IMR-90 (cell line): Measurements from ENCODE around the gene DALRD3. TPM values are rescaled to one million over a fixed set of nuclear protein-coding genes. Genes with fewer than 3 reads are reported as not detected.

Experiments
- ATAC-seq: fragments of 200-7000 bp; cut with Tn5 transposase; 2 replicates; pipeline ENCODE4 v1.9.1; 2020; ENCODE audit warnings: low read depth, mild to moderate bottlenecking, moderate library complexity
- BruUV-seq: library from RNA; stranded (reverse); fragments of 400-500 nt; replicated peaks from 2 replicates; lab custom pipeline; 2021; lab: Mats Ljungman, UMichigan
- CTCF ChIA-PET: fragments of 300-600 bp; formaldehyde crosslinking; extraction: SDS; loops from one replicate; lab custom pipeline; 2021; ENCODE audit warnings: antibody characterized with exemption; lab: Yijun Ruan, JAX
- POLR2A ChIA-PET: fragments of 300-600 bp; sonication (Branson Sonifier 250); formaldehyde crosslinking; loops from one replicate; lab custom pipeline; 2022; ENCODE audit warnings: antibody characterized with exemption; ENCODE audit not compliant: unreplicated experiment; lab: Charles Lee
- DNase-seq: peaks from one replicate; pipeline ENCODE4 v3.0.0; 2013
- H2AFZ ChIP-seq: replicated peaks from 2 replicates; pipeline ENCODE3; 2013; ENCODE audit warnings: low read length, mild to moderate bottlenecking; ENCODE audit not compliant: poor library complexity
- H2AK5ac ChIP-seq: 2 replicates; pipeline ENCODE4 v1.6.1; 2013; ENCODE audit warnings: low read depth, low read length, inconsistent platforms
- H2AK9ac ChIP-seq: replicated peaks from 2 replicates; pipeline ENCODE3; 2013; ENCODE audit warnings: mild to moderate bottlenecking, low read depth, low read length, moderate library complexity; ENCODE audit not compliant: poor library complexity
- H2BK120ac ChIP-seq: 2 replicates; pipeline ENCODE4 v1.6.1; 2013; ENCODE audit warnings: low read depth, low read length, inconsistent platforms
- H2BK15ac ChIP-seq: 3 replicates; pipeline ENCODE4 v1.6.1; 2013; ENCODE audit warnings: low read depth, low read length, inconsistent platforms
- H2BK20ac ChIP-seq: 2 replicates; pipeline ENCODE4 v1.6.1; 2013; ENCODE audit warnings: low read depth, mild to moderate bottlenecking, inconsistent platforms, low read length, moderate library complexity
- H2BK5ac ChIP-seq: 2 replicates; pipeline ENCODE4 v1.6.1; 2013; ENCODE audit warnings: mild to moderate bottlenecking, low read depth, low read length, inconsistent platforms; ENCODE audit not compliant: poor library complexity, severe bottlenecking
- H3K14ac ChIP-seq: replicated peaks from 2 replicates; pipeline ENCODE4 v1.6.1; 2013; ENCODE audit warnings: low read depth, low read length, inconsistent platforms
- H3K18ac ChIP-seq: 2 replicates; pipeline ENCODE4 v1.6.1; 2013; ENCODE audit warnings: low read depth, low read length, control low read depth
- H3K23ac ChIP-seq: 2 replicates; pipeline ENCODE4 v1.6.1; 2013; ENCODE audit warnings: low read depth, low read length, inconsistent platforms
- H3K27ac ChIP-seq: 2 replicates; pipeline ENCODE4 v1.5.1; 2013; ENCODE audit warnings: mild to moderate bottlenecking, control low read depth, low read length; ENCODE audit not compliant: insufficient read depth
- H3K27me3 ChIP-seq: 2 replicates; pipeline ENCODE4 v1.6.1; 2013; ENCODE audit warnings: low read length; ENCODE audit not compliant: control insufficient read depth, insufficient read depth
- H3K36me3 ChIP-seq: 2 replicates; pipeline ENCODE4 v1.6.1; 2013; ENCODE audit warnings: low read length, mixed read lengths; ENCODE audit not compliant: control insufficient read depth, insufficient read depth
- H3K4ac ChIP-seq: 2 replicates; pipeline ENCODE4 v1.6.1; 2013; ENCODE audit warnings: low read depth, low read length, inconsistent platforms
- H3K4me1 ChIP-seq: 2 replicates; pipeline ENCODE4 v1.6.1; 2013; ENCODE audit warnings: low read length, mixed read lengths; ENCODE audit not compliant: control insufficient read depth, insufficient read depth
- H3K4me2 ChIP-seq: 2 replicates; pipeline ENCODE4 v1.6.1; 2013; ENCODE audit warnings: low read depth, mild to moderate bottlenecking, control low read depth, low read length, moderate library complexity
- H3K4me3 ChIP-seq: 2 replicates; pipeline ENCODE4 v1.5.1; 2013; ENCODE audit warnings: low read depth, mild to moderate bottlenecking, control low read depth, low read length, moderate library complexity; ENCODE audit not compliant: insufficient read depth
- H3K56ac ChIP-seq: 2 replicates; pipeline ENCODE4 v1.6.1; 2013; ENCODE audit warnings: low read length, inconsistent platforms; ENCODE audit not compliant: insufficient read depth; ENCODE audit errors: extremely low read depth
- H3K79me1 ChIP-seq, 2 experiments: 2 replicates each; pipeline ENCODE4 v1.6.1; 2013; ENCODE audit warnings: low read length in 2 of 2, inconsistent platforms in 1 of 2, low read depth in 1 of 2
- H3K9ac ChIP-seq: 2 replicates; pipeline ENCODE4 v1.6.1; 2013; ENCODE audit warnings: low read depth, low read length, control low read depth
- H3K9me1 ChIP-seq: 2 replicates; pipeline ENCODE4 v1.6.1; 2013; ENCODE audit warnings: low read length, inconsistent platforms; ENCODE audit not compliant: insufficient read depth
- H3K9me3 ChIP-seq: 2 replicates; pipeline ENCODE4 v1.6.1; 2013; ENCODE audit warnings: low read length; ENCODE audit not compliant: control insufficient read depth, insufficient read depth
- H4K20me1 ChIP-seq: 2 replicates; pipeline ENCODE4 v1.6.1; 2013; ENCODE audit warnings: low read length, inconsistent platforms; ENCODE audit not compliant: insufficient read depth
- H4K5ac ChIP-seq: 2 replicates; pipeline ENCODE4 v1.6.1; 2013; ENCODE audit warnings: mild to moderate bottlenecking, low read depth, low read length, control low read depth
- H4K8ac ChIP-seq, 2 experiments: 2 replicates each; pipeline ENCODE4 v1.6.1; 2013; ENCODE audit warnings: low read depth in 2 of 2, low read length in 2 of 2, control low read depth in 1 of 2, inconsistent platforms in 1 of 2
- H4K91ac ChIP-seq: 2 replicates; pipeline ENCODE4 v1.6.1; 2013; ENCODE audit warnings: low read depth, low read length, inconsistent platforms; ENCODE audit not compliant: insufficient read depth
- BHLHE40 ChIP-seq: fragments of 150-350 bp; IDR thresholded peaks from 2 replicates; pipeline ENCODE4 v1.6.1; 2016; ENCODE audit warnings: mild to moderate bottlenecking, low read depth, low read length
- FOS ChIP-seq: fragments of 150-350 bp; IDR thresholded peaks from 2 replicates; pipeline ENCODE4 v1.6.1; 2016; ENCODE audit warnings: low read depth, low read length
- MAFK ChIP-seq: IDR thresholded peaks from 2 replicates; pipeline ENCODE4 v1.6.1; 2012; ENCODE audit warnings: low read depth, low read length, improper control_type of control experiment
- MAZ ChIP-seq: IDR thresholded peaks from 2 replicates; pipeline ENCODE4 v1.6.1; 2012; ENCODE audit warnings: low read depth, mild to moderate bottlenecking, low read length, improper control_type of control experiment, moderate library complexity, borderline replicate concordance
- MXI1 ChIP-seq: IDR thresholded peaks from 2 replicates; pipeline ENCODE4 v1.6.1; 2012; ENCODE audit warnings: low read depth, mild to moderate bottlenecking, low read length, moderate library complexity, borderline replicate concordance
- NFE2L2 ChIP-seq: fragments of 150-350 bp; IDR thresholded peaks from 2 replicates; pipeline ENCODE4 v1.6.1; 2016; ENCODE audit warnings: low read depth, mild to moderate bottlenecking, low read length
- RAD21 ChIP-seq: IDR thresholded peaks from 2 replicates; pipeline ENCODE4 v1.6.1; 2012; ENCODE audit warnings: low read length, improper control_type of control experiment
- RCOR1 ChIP-seq: IDR thresholded peaks from 2 replicates; pipeline ENCODE4 v1.6.1; 2012; ENCODE audit warnings: mild to moderate bottlenecking, low read length, improper control_type of control experiment; ENCODE audit not compliant: insufficient replicate concordance
- RFX5 ChIP-seq: IDR thresholded peaks from 2 replicates; pipeline ENCODE4 v1.8.0; 2012; ENCODE audit warnings: low read depth, mild to moderate bottlenecking, low read length, moderate library complexity
- WGBS, 2 experiments: methylation state at CpG; one replicate each; pipeline versions ENCODE4 v1.1.5 to v1.1.7; 2013; ENCODE audit warnings: missing lambda C conversion rate in 2 of 2; ENCODE audit not compliant: insufficient read length in 1 of 2; ENCODE audit errors: extremely low coverage in 2 of 2; 5-methylcytosine and 5-hydroxymethylcytosine counted together
- dilution Hi-C: fragments of 300-500 bp; cut with HindIII; formaldehyde crosslinking; loops from one replicate; pipeline ENCODE4 v1.14.3; 2018; ENCODE audit warnings: low sequenced_read_pairs; ENCODE audit not compliant: unreplicated experiment
- in situ Hi-C: fragments of 300-500 bp; cut with MboI; formaldehyde crosslinking; loops from 3 replicates; pipeline ENCODE4 v1.14.3; 2019; ENCODE audit warnings: low sequenced_read_pairs, inconsistent platforms, mixed read lengths
- intact Hi-C: fragments of 100-400 bp; cut with micrococcal nuclease; formaldehyde crosslinking; loops from 2 replicates; pipeline ENCODE4 v1.10.0; 2022
- polyA plus RNA-seq, 3 experiments: library from polyadenylated mRNA; depleted of rRNA; stranded (reverse); fragments of >200 nt; gene quantifications; 2 replicates each; pipeline ENCODE4 v1.2.3, GENCODE V29; 2012; ENCODE audit warnings: low replicate concordance in 1 of 3
- total RNA-seq: library from RNA; depleted of rRNA; stranded (reverse); fragments of >200 nt; gene quantifications from 2 replicates; pipeline ENCODE4 v1.2.3, GENCODE V29; 2012
- TF ChIP-seq, protein P1 (sequence below): fragments of 150-350 bp; IDR thresholded peaks from 2 replicates; pipeline ENCODE4 v1.6.1; 2016; ENCODE audit warnings: low read depth, mild to moderate bottlenecking, low read length, moderate library complexity, borderline replicate concordance

The DALRD3 gene
- total and polyA plus RNA-seq, 2 of the 4 experiments (the other 2 are of a cell fraction) = 27.8 to 42.2 TPM

DNA sequence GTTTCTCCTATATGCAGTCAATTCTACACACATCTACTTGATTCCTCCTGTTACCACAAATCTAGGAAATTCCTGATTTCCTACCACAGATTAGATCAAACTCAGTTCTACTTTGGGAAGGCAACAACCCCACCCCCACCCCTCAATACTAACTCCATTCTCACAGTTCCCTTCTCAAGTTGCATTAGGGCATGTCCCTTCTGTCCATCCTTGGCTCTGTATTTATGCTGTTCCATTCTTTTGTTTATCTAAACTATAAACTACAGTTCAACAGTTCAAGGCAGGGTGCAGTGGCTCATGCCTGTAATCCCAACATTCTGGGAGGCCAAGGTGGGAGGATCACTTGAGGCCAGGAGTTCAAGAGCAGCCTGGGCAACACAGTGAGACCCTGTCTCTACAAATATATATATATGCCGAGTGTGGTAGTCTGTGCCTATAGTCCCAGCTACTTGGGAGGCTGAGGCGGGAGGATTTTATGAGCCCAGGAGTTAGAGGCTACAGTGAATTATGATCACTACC, 36.0 kb upstream of the DALRD3 start:
- peak overlapping the region; percentile 33; the same call in 1 of the 2 replicates for H2BK20ac ChIP-seq
- H4K91ac ChIP-seq = 0 out of 2 replicates have a peak overlapping the region, but pooled peaks have one; percentile 47
- no CpG with 5 or more reads among the region's 2 CpGs for WGBS, 2 experiments
- no peak overlapping the region; the same call in 1 of the 2 replicates for H3K23ac ChIP-seq
- no peaks in the 10 kb centered on the region for H3K27me3 ChIP-seq
- intact Hi-C loops = no loop called here
- no peak overlapping the region for H2BK15ac ChIP-seq
- DNase-seq (peak; percentile 13), ATAC-seq (peak; percentile 77)
- H2AK5ac ChIP-seq = 0 out of 2 replicates have a peak overlapping the region, but pooled peaks have one; percentile 30
- peak overlapping the region in 1 of 2 experiments; percentile 19; a peak in 2 of 4 replicates for H4K8ac ChIP-seq
- in situ Hi-C loops = no loop called here
- CTCF ChIA-PET = interaction anchor here (0.6 kb wide), 1 partner anchor 14 kb away, joined by 4 read pairs; no protein-coding TSS in a partner anchor
- H3K4me3 ChIP-seq = no peak overlapping the region
- TF ChIP-seq RCOR1 (no peak), MAZ (no peak), MXI1 (no peak), MAFK (no peak), BHLHE40 (no peak), RFX5 (no peak), RAD21 (no peak), FOS (no peak), NFE2L2 (no peak)
- TF ChIP-seq, protein P1, sequence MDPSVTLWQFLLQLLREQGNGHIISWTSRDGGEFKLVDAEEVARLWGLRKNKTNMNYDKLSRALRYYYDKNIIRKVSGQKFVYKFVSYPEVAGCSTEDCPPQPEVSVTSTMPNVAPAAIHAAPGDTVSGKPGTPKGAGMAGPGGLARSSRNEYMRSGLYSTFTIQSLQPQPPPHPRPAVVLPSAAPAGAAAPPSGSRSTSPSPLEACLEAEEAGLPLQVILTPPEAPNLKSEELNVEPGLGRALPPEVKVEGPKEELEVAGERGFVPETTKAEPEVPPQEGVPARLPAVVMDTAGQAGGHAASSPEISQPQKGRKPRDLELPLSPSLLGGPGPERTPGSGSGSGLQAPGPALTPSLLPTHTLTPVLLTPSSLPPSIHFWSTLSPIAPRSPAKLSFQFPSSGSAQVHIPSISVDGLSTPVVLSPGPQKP = no peak
- H3K9me1 ChIP-seq = peaks cover 19% of the 10 kb centered on the region
- POLR2A ChIA-PET = no interaction called here
- H2BK120ac ChIP-seq = peak overlapping the region; percentile 70
- peak overlapping the region; percentile 76; the same call in 1 of the 2 replicates for H3K27ac ChIP-seq
- H2AFZ ChIP-seq = no peak overlapping the region
- H3K9ac ChIP-seq = no peak overlapping the region; the same call in 1 of the 2 replicates
- no peak overlapping the region; the same call in 1 of the 2 replicates for H3K18ac ChIP-seq
- peaks cover 37% of the 10 kb centered on the region for H3K36me3 ChIP-seq
- H3K4me2 ChIP-seq = peak overlapping the region; percentile 34
- H3K14ac ChIP-seq = no peak overlapping the region
- no peak overlapping the region for H3K56ac ChIP-seq
- peak overlapping the region; percentile 79 for H2BK5ac ChIP-seq
- peaks cover 49 to 70% of the 10 kb centered on the region in 2 experiments for H3K79me1 ChIP-seq
- dilution Hi-C loops = no loop called here
- H3K4me1 ChIP-seq = peaks cover 2% of the 10 kb centered on the region; the same call in 1 of the 2 replicates
- H4K20me1 ChIP-seq = peaks cover 7% of the 10 kb centered on the region; the same call in 1 of the 2 replicates
- no peak overlapping the region; the same call in 1 of the 2 replicates for H4K5ac ChIP-seq
- no peaks in the 10 kb centered on the region for H3K9me3 ChIP-seq
- no peak overlapping the region for H2AK9ac ChIP-seq
- no TSS peak for BruUV-seq
- H3K4ac ChIP-seq = no peak overlapping the region; the same call in 1 of the 2 replicates
